Activated CD4-positive, alpha-beta T cell treated with anti-CD3 and anti-CD28 coated beads, Interleukin-2, amount 50 U/mL, for 4 hours (primary cell): Measurements from ENCODE around the gene ALPP.
"Not testable (repeated sequence)": the region's sequence is repeated elsewhere in the genome, so short reads cannot be mapped to it uniquely, and the experiment has no call there.

Experiments
- DNase-seq, 2 experiments: peaks; one replicate each; pipeline ENCODE4 v3.0.0-alpha.2; 2020

ALPP gene

GRCh38 chr2:232378735-232379151, at the start of gene ALPP:
Gene ALPP (plus strand): TSS chr2:232378751. CDS start chr2:232378803, 52 bp downstream.
- DNase-seq, result not testable (repeated sequence)

DNA sequence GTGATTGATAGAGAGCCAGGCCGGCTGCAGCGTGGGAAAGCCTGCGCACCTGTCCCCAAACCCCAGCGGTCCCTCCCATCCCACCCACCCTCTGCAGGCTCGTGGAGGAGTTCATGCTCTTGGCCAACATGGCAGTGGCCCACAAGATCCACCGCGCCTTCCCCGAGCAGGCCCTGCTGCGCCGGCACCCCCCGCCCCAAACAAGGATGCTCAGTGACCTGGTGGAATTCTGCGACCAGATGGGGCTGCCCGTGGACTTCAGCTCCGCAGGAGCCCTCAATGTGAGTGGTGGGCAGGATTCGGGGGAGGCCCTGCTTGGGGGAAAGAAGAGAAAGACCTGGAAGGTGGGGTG, 48.9 kb upstream of the ALPP start:
- DNase-seq, result no peak

GRCh38 chr2:232330068-232330999, 48.2 kb upstream of the ALPP start:
- no peak for DNase-seq

DNA sequence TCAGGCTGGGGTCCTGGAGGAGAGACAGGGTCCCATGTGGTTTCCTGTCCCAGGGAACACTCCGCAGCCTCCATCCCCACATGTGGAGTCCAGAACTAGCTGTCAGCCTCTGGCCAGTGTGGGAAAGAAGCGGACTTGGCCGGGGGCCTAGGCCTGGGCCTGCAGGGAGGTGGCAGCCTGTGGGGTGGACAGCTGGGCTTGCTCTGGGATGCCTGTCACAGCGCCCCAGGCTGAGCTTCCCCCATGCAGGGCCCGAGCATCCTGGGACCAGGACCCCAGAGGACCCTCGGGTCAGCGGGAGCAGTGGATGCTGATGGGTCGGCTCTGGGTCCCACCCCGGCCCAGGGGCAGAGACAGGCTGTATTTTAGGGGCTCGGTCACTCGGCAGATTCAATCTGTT, 47.5 kb upstream of the ALPP start:
- not testable (repeated sequence) for DNase-seq

GRCh38 chr2:232331641-232332040, 46.9 kb upstream of the ALPP start:
- not testable (repeated sequence) for DNase-seq

DNA sequence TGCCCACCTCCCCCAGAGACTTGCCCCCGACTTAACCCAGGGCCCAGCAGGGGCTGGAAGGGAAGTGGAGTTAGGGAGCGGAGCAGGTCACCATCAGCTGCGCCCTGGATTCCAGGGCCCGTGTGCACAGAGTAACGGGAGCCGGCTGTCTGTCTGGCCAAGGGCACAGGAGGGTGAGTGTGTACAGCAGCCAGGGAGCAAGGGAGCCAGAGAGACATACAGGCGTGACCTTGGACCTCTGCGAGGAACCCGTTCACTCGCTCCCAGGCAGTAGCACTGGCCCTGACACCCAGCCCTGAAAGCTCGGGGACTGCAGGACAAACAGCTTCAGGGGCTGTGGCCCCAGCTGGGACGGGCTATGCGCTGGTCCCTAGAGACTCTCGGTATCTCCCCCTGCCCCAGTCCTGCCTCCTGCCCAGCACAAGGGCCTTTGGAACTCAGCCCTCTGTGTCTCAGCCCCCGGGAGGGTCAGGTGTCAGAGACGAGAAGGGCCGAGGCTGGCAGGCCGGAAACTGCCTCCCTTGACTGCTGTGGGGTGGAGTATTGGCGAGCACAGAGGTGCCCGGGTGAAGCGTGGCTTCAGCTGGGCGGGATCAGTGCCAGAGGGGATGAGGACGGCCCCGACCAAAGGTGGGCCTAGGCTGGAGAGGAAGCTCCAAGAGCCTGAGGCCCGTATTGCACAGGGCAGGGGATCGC, 46.2 kb upstream of the ALPP start:
- not testable (repeated sequence) for DNase-seq

DNA sequence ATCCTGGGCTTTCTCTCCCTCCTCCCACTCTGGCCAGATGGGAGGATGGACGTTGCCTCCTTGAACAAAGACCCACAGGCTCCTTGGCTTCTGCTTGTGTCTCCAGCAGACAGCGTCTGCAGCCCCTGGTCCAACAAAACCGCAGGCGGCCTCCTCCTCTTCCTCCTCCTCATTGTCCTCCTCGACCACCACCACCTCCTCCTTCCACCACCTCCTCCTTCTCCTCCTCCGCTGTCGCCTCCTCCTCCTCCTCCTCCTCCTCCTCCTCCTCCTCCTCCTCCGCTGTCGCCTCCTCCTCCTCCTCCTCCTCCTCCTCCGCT, 45.7 kb upstream of the ALPP start:
- DNase-seq, result no peak

- no peak for DNase-seq
Observed at GRCh38 chr2:232333361-232334135, 45.0 kb upstream of the ALPP start.

DNA sequence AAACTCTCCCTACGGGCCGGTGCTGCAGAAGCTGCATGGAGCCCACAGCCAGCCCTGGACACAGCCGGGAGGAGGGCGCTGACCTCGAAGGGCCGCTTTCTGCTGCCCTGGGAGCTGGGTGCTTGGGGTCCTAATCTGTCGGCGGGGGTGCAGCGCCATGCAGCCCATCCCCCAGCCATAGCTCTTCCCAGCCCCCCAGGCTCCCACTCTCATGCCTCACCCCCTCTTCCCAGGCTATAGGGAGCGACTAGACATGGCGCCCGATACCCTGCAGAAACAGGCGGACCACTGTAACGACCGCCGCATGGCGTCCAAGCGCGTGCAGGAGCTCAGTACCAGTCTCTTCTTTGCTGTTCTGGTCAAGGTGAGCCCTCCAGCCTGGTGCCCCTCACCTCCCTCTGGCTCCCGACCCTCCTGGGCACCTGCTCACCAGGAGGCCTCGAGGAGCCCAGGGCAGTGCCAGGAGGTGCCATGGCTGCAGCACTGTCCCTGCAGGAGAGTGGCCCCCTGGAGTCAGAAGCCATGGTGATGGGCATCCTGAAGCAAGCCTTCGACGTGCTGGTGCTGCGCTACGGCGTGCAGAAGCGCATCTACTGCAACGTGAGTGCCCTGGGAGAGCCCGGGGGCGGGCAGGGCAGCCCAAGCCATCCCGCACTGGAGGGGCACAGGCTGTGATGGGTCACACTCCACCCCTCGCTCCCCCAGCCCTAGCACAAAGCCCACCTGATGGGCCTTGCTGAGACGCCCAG, 44.2 kb upstream of the ALPP start:
- DNase-seq, result not testable (repeated sequence)

DNA sequence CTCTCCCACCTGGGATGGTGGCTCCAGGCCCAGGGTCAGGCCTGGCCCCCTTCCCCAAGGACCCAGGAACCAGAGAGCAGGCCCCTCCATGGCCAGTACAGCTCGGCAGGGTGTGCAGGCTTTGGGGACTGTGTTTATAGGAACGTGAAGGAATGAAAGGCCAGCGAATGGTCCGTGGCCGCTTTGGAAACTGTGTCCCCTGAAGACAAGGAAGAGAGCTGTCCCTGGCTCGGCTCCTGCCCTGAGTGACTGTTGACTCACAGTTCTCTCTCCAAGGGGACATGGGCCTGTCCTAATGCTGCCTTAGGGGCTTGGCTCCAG, 43.7 kb upstream of the ALPP start:
- not testable (repeated sequence) for DNase-seq

GRCh38 chr2:232335206-232335858, 43.2 kb upstream of the ALPP start:
- not testable (repeated sequence) for DNase-seq

DNA sequence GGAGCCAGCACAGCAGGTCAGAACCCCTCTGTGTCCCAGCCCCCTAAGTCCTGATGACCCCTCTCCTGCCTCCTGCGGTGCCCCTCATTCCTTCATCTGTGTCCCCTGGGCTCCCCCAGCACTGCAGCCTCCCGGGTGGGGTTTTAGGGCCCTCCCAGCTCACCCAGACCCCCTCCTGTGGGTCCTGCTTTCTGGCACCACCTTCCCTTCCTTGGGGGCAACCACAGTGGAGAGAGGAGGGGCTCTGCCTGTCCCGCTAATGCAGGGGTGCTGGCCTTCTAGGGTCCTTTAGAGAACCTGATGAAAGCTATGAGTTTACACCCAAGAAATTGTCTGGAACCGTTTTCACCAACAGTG, 42.7 kb upstream of the ALPP start:
- DNase-seq, result no peak

GRCh38 chr2:232336241-232336736, 42.3 kb upstream of the ALPP start:
- no peak for DNase-seq

GRCh38 chr2:232336981-232337720, 41.4 kb upstream of the ALPP start:
- DNase-seq, result no peak

DNA sequence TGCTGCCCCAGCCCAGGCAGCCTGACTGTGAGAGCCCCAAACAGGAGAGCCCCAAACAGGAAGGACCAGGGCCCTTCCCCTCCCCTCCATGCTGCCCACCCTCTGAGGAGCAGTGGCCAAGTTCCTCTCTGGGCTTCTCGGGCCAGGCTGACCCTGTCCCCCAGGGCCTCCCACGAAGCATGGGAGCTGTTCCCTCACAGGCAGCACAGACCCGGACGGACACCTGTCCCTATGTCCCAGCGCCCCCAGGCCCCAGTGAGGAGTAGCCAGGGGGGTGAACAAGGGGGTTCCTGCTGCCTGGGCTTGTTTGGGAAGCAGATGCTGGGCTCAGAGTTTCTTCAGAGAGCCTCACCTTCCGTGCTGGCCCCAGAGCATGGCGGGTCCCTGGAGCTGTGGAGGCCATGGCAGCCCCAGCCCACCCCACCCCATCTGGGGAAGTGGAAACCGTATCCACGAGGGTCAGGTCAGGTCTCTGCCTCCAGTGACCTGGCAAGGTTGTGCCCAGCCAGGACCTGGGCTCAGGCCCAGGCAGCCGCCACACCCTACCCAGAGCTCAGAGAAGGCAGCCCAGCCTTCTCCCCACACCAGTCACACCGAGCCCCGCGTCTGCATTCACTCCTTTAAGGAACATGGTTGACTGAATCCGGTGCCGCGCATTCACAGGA, 40.3 kb upstream of the ALPP start:
- DNase-seq, result not testable (repeated sequence)

GRCh38 chr2:232338759-232339106, 39.8 kb upstream of the ALPP start:
- no peak for DNase-seq

DNA sequence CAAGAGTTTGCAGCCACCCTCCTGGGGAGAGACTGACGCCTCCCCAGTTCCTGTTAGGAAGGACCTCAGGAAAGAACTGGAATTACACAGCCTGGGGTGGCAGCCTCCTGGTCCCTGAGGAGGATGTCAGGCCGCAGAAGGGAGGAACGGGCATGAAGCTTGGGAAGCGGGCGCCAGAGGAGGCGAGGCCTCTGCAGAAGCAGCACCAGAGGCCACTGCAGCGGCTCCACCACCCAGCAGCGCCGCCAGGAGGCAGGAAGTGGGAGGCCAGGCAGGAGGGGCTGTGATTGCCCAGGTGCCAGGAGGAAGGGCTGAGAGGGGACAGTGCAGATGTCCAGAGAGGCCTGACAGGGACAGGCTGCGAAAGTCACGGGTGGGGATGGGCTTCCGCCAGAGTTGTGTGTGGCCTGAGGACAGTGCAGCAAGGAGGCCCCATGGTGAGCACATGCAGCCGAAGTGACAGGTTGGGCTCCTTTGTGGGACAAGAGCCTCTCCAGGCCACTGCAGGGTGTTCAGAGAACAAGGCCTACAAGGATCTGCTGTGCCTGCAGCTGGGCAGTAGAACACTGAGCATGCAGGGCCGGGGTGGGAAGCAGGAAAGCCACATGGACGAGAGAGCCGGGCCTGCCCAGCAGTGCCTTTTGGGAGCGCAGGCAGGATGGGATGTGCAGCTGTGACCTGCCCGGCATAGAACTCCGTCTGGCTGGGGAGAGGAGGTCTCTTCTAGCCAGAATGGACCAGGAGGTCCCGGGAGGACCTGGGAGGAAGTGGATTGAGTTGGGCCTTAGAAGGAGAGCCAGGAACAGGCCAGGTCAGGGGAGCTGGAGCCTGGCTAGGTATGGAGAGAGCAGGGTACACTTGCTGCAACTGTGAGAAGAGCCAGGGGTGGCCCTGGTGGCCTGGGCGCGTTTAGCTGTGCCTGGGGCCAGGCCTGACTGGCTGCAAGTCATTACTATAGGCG, 39.1 kb upstream of the ALPP start:
- DNase-seq, result no peak

GRCh38 chr2:232340171-232340935, 38.2 kb upstream of the ALPP start:
- no peak for DNase-seq
